ENCODE measurements around the gene HYAL4. TPM values are rescaled to one million over a fixed set of nuclear protein-coding genes. Genes with fewer than 3 reads are reported as not detected.
"Not testable (repeated sequence)": the region's sequence is repeated elsewhere in the genome, so short reads cannot be mapped to it uniquely, and the experiment has no call there.

HYAL4 gene
- total and polyA plus RNA-seq, 8 donors, result 0.78 TPM; not detected in 7

GRCh38 chr7:123821320-123821719, 23.6 kb upstream of the HYAL4 start:
- H3K27ac ChIP-seq, result no peak overlapping the region
- no peak for DNase-seq
- H3K36me3 ChIP-seq, result no peaks in the 10 kb centered on the region
- peaks cover 0 to 13% (median 6%) of the 10 kb centered on the region in 4 donors for H3K4me1 ChIP-seq
- WGBS, 5 donors, result 90 to 96% (median 94%) methylated on average over 1 of the region's 1 CpG
- H3K27me3 ChIP-seq, result no peaks in the 10 kb centered on the region
- H3K9me3 ChIP-seq, result no peaks in the 10 kb centered on the region
- no peak overlapping the region for H3K4me3 ChIP-seq
- intact Hi-C loops (cut with DNase I; ENCODE audit: low total_unique reads), result no loop called here
- no peak for TF ChIP-seq CTCF (IDR thresholded peaks at IDR 0.05)
- TF ChIP-seq POLR2AphosphoS5 (IDR thresholded peaks at IDR 0.05), result no peak
- no peak for TF ChIP-seq EP300 (IDR thresholded peaks at IDR 0.05)
- TF ChIP-seq POLR2A (IDR thresholded peaks at IDR 0.05), result no peak

GRCh38 chr7:123823898-123824753, 20.8 kb upstream of the HYAL4 start:
- no peaks in the 10 kb centered on the region for H3K27me3 ChIP-seq
- TF ChIP-seq POLR2A (IDR thresholded peaks at IDR 0.05) (no peak), CTCF (IDR thresholded peaks at IDR 0.05) (no peak), POLR2AphosphoS5 (IDR thresholded peaks at IDR 0.05) (no peak), EP300 (IDR thresholded peaks at IDR 0.05) (no peak)
- no peak overlapping the region for H3K4me3 ChIP-seq
- H3K27ac ChIP-seq, result no peak overlapping the region
- DNase-seq, result no peak
- no peaks in the 10 kb centered on the region for H3K36me3 ChIP-seq
- H3K9me3 ChIP-seq, result no peaks in the 10 kb centered on the region
- WGBS, 5 donors, result 52 to 74% (median 65%) methylated on average over 3 of the region's 3 CpGs
- peaks cover 0 to 13% (median 6%) of the 10 kb centered on the region in 4 donors for H3K4me1 ChIP-seq
- intact Hi-C loops (cut with DNase I; ENCODE audit: low total_unique reads), result no loop called here

- no peak overlapping the region for H3K27ac ChIP-seq
- WGBS, 5 donors, result 2 to 26% (median 13%) methylated on average over 1 of the region's 1 CpG
- DNase-seq, result peak in 1 of 2 donors; percentile 53
- TF ChIP-seq POLR2AphosphoS5 (IDR thresholded peaks at IDR 0.05) (peak in 1 of 3 donors; percentile 37), POLR2A (IDR thresholded peaks at IDR 0.05) (no peak)
- peaks cover 0 to 13% (median 6%) of the 10 kb centered on the region in 4 donors for H3K4me1 ChIP-seq
- H3K4me3 ChIP-seq, result no peak overlapping the region
- intact Hi-C loops (cut with DNase I; ENCODE audit: low total_unique reads), result no loop called here
- no peaks in the 10 kb centered on the region for H3K36me3 ChIP-seq
- H3K27me3 ChIP-seq, result no peaks in the 10 kb centered on the region
- no peaks in the 10 kb centered on the region for H3K9me3 ChIP-seq
Observed at GRCh38 chr7:123824754-123825067, 20.3 kb upstream of the HYAL4 start.

- Histone ChIP-seq H3K4me3 (no peak overlapping the region), H3K27me3 (no peaks in the 10 kb centered on the region), H3K9me3 (no peaks in the 10 kb centered on the region), H3K4me1 (peaks cover 0 to 13% (median 6%) of the 10 kb centered on the region in 4 donors), H3K27ac (no peak overlapping the region), H3K36me3 (no peaks in the 10 kb centered on the region)
- WGBS, 5 donors, result 70 to 83% (median 74%) methylated on average over 2 of the region's 2 CpGs
- no peak for TF ChIP-seq CTCF (IDR thresholded peaks at IDR 0.05)
- no peak for TF ChIP-seq POLR2AphosphoS5 (IDR thresholded peaks at IDR 0.05)
- no peak for TF ChIP-seq EP300 (IDR thresholded peaks at IDR 0.05)
- TF ChIP-seq POLR2A (IDR thresholded peaks at IDR 0.05), result no peak
- intact Hi-C loops (cut with DNase I; ENCODE audit: low total_unique reads), result no loop called here
- DNase-seq, result no peak
Observed at GRCh38 chr7:123828805-123829204, 16.2 kb upstream of the HYAL4 start.

- Histone ChIP-seq H3K27me3 (no peaks in the 10 kb centered on the region), H3K9me3 (peaks cover 0 to 8% (median 0%) of the 10 kb centered on the region in 4 donors), H3K27ac (no peak overlapping the region), H3K4me1 (no peaks in the 10 kb centered on the region), H3K4me3 (no peak overlapping the region), H3K36me3 (no peaks in the 10 kb centered on the region)
- no peak for DNase-seq
- TF ChIP-seq EP300 (IDR thresholded peaks at IDR 0.05) (no peak), POLR2AphosphoS5 (IDR thresholded peaks at IDR 0.05) (no peak)
- WGBS, 5 donors, result 80 to 91% (median 85%) methylated on average over 4 of the region's 4 CpGs
- intact Hi-C loops (cut with DNase I; ENCODE audit: low total_unique reads), result no loop called here
Observed at GRCh38 chr7:123836656-123837055, 8.3 kb upstream of the HYAL4 start.

- H3K36me3 ChIP-seq; DNase-seq; H3K27ac ChIP-seq; H3K4me3 ChIP-seq; intact Hi-C loops (cut with DNase I; ENCODE audit: low total_unique reads); H3K4me1 ChIP-seq; H3K27me3 ChIP-seq; H3K9me3 ChIP-seq: not testable (repeated sequence)
- 89 to 95% (median 93%) methylated on average over 2 of the region's 2 CpGs for WGBS, 5 donors
Observed at GRCh38 chr7:123839106-123839505, 5.9 kb upstream of the HYAL4 start.

- H3K36me3 ChIP-seq; intact Hi-C loops (cut with DNase I; ENCODE audit: low total_unique reads); H3K27ac ChIP-seq; H3K4me3 ChIP-seq; DNase-seq; H3K4me1 ChIP-seq; H3K27me3 ChIP-seq; H3K9me3 ChIP-seq: not testable (repeated sequence)
- WGBS, 5 donors, result 64 to 79% (median 73%) methylated on average over 7 of the region's 7 CpGs
Observed at GRCh38 chr7:123844142-123844541, 827 bp upstream of the HYAL4 start.
